SH-SY5Y (cell line): Measurements from ENCODE around the gene ADGRG1.

ENCODE experiments used
- GATA2 ChIP-seq: IDR thresholded peaks from 2 replicates; pipeline ENCODE4 v1.6.1; 2011; ENCODE audit warnings: mild to moderate bottlenecking, low read depth, low read length
- GATA3 ChIP-seq: IDR thresholded peaks from 2 replicates; pipeline ENCODE4 v1.6.1; 2011; ENCODE audit warnings: low read depth, mild to moderate bottlenecking, low read length, moderate library complexity

DNA sequence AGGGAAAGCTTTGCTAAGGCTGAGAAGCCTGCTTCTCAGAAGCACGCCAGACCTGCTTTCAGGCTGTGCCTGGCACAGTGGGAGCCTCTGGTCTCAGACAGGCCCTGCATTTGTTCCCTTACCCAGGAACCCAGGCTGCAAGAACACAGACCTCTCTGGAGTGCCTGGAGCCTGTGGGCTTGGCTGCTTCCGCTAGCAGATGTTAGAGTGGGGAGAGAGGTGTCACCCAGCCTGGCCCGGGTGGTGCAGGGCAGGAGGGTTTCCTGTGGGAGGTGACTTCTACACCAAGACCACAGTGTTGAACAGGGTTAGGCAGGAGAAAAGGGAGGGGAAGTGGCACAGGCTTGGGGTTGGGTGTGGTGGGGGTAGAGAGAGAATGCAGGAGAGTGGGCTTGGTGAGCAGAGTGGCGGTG is 35.8 kb upstream of the ADGRG1 start:
- no peak for TF ChIP-seq GATA2
- TF ChIP-seq GATA3 = no peak
